NCI-H82 treated with DMSO at 0.1 percent for 48 hours (cell line): ENCODE results near the gene SRPRB.

Source experiments
- DNase-seq: peaks from one replicate; lab custom pipeline; 2025; ENCODE audit not compliant: unreplicated experiment; lab: John Stamatoyannopoulos, UW

SRPRB gene

GRCh38 chr3:133805702-133806475, at the start of gene SRPRB:
Gene SRPRB, plus strand, starts transcription at chr3:133805815. Its CDS starts 34 bp downstream, at chr3:133805849.
- DNase-seq, result peak; percentile 85

- DNase-seq, result no peak
Observed at GRCh38 chr3:133756716-133757694, 48.6 kb upstream of the SRPRB start.

GRCh38 chr3:133757701-133758567, 47.7 kb upstream of the SRPRB start:
- DNase-seq, result no peak

- no peak for DNase-seq
Observed at GRCh38 chr3:133758568-133758928, 47.1 kb upstream of the SRPRB start.

GRCh38 chr3:133758964-133759739, 46.5 kb upstream of the SRPRB start:
- DNase-seq, result no peak

GRCh38 chr3:133759740-133760305, 45.8 kb upstream of the SRPRB start:
- no peak for DNase-seq

GRCh38 chr3:133760916-133761315, 44.7 kb upstream of the SRPRB start:
- DNase-seq, result no peak

- DNase-seq, result no peak
Observed at GRCh38 chr3:133761605-133762484, 43.8 kb upstream of the SRPRB start.

- DNase-seq, result no peak
Observed at GRCh38 chr3:133762539-133762938, 43.1 kb upstream of the SRPRB start.

- no peak for DNase-seq
Observed at GRCh38 chr3:133763797-133764683, 41.6 kb upstream of the SRPRB start.

GRCh38 chr3:133765256-133765655, 40.4 kb upstream of the SRPRB start:
- no peak for DNase-seq

GRCh38 chr3:133767607-133768006, 38.0 kb upstream of the SRPRB start:
- no peak for DNase-seq

GRCh38 chr3:133769536-133769935, 36.1 kb upstream of the SRPRB start:
- DNase-seq, result no peak

GRCh38 chr3:133773732-133774131, 31.9 kb upstream of the SRPRB start:
- no peak for DNase-seq

- no peak for DNase-seq
Observed at GRCh38 chr3:133775309-133775708, 30.3 kb upstream of the SRPRB start.

- DNase-seq, result no peak
Observed at GRCh38 chr3:133775835-133776234, 29.8 kb upstream of the SRPRB start.

GRCh38 chr3:133776794-133777438, 28.7 kb upstream of the SRPRB start:
- DNase-seq, result no peak
